CD14-positive monocyte (primary cell): ENCODE data around the gene GCKR. TPM values are rescaled to one million over a fixed set of nuclear protein-coding genes. Genes with fewer than 3 reads are reported as not detected.

Experiments
- DNase-seq, 3 donors: peaks; one replicate each; pipeline ENCODE4 v3.0.0-alpha.2; 2011 to 2022
- H2AFZ ChIP-seq: 2 replicates; pipeline ENCODE4 v1.6.0; 2012; ENCODE audit warnings: mild to moderate bottlenecking, low read depth, low read length, inconsistent platforms; ENCODE audit not compliant: insufficient read depth, poor library complexity, severe bottlenecking
- H3K27ac ChIP-seq, 2 donors: 1 replicate in 1 of 2; 2 replicates in 1 of 2; pipeline ENCODE4 v1.5.1; 2012 to 2013; ENCODE audit warnings: low read length in 2 of 2, control low read depth in 1 of 2, inconsistent platforms in 1 of 2, low read depth in 1 of 2, mild to moderate bottlenecking in 1 of 2
- H3K27me3 ChIP-seq, 2 donors: one replicate each; pipeline versions ENCODE4 v1.6.0 to v1.6.1; 2011 to 2013; ENCODE audit warnings: low read length in 2 of 2; ENCODE audit not compliant: control insufficient read depth in 2 of 2, insufficient read depth in 2 of 2
- H3K36me3 ChIP-seq, 2 donors: replicated peaks in 1 of 2; 1 replicate in 1 of 2; 2 replicates in 1 of 2; pipeline versions ENCODE4 v1.5.1 to v1.6.1; 2012 to 2013; ENCODE audit warnings: low read length in 2 of 2, control low read depth in 1 of 2, inconsistent platforms in 1 of 2, mild to moderate bottlenecking in 1 of 2; ENCODE audit not compliant: insufficient read depth in 2 of 2, control insufficient read depth in 1 of 2
- H3K4me1 ChIP-seq, 2 donors: 1 replicate in 1 of 2; 2 replicates in 1 of 2; pipeline versions ENCODE4 v1.5.1 to v1.6.1; 2012 to 2013; ENCODE audit warnings: low read length in 2 of 2, control low read depth in 1 of 2, inconsistent platforms in 1 of 2, mild to moderate bottlenecking in 1 of 2, moderate library complexity in 1 of 2; ENCODE audit not compliant: insufficient read depth in 2 of 2, control insufficient read depth in 1 of 2
- H3K4me2 ChIP-seq: replicated peaks from 2 replicates; pipeline ENCODE3; 2012; ENCODE audit warnings: low read length, moderate library complexity, mild to moderate bottlenecking; ENCODE audit not compliant: poor library complexity, severe bottlenecking; ENCODE audit errors: extremely low read depth
- H3K4me3 ChIP-seq, 3 experiments: fragments of 200-600 bp in 1 of 3; sonication (generic) in 1 of 3; replicated peaks in 1 of 3; 1 replicate in 2 of 3; 2 replicates in 1 of 3; pipeline ENCODE4 v1.5.1; 2011 to 2013; ENCODE audit warnings: low read length in 3 of 3, mild to moderate bottlenecking in 3 of 3, control low read depth in 2 of 3, low read depth in 2 of 3, inconsistent platforms in 1 of 3, moderate library complexity in 1 of 3
- H3K79me2 ChIP-seq: 2 replicates; pipeline ENCODE4 v1.6.0; 2012; ENCODE audit warnings: mild to moderate bottlenecking, control low read depth, inconsistent platforms, low read length, moderate library complexity; ENCODE audit not compliant: insufficient read depth
- H3K9ac ChIP-seq: 2 replicates; pipeline ENCODE4 v1.6.0; 2017; ENCODE audit warnings: low read length, mild to moderate bottlenecking; ENCODE audit not compliant: insufficient read depth, poor library complexity, severe bottlenecking
- H3K9me3 ChIP-seq, 2 donors: replicated peaks in 1 of 2; 1 replicate in 1 of 2; 2 replicates in 1 of 2; pipeline versions ENCODE4 v1.5.1 to v1.6.1; 2012 to 2013; ENCODE audit warnings: low read length in 2 of 2, control low read depth in 1 of 2; ENCODE audit not compliant: control insufficient read depth in 1 of 2, insufficient read depth in 1 of 2
- H4K20me1 ChIP-seq: 2 replicates; pipeline ENCODE4 v1.6.0; 2012; ENCODE audit warnings: mild to moderate bottlenecking, low read length, control low read depth, moderate library complexity; ENCODE audit not compliant: insufficient read depth
- H3K27ac Mint-ChIP-seq, 7 donors: one replicate each; pipeline ENCODE4 v1.8.0; 2020; ENCODE audit warnings: mild to moderate bottlenecking in 7 of 7, mixed read lengths in 7 of 7, moderate library complexity in 6 of 7, inconsistent platforms in 2 of 7
- H3K27me3 Mint-ChIP-seq, 3 donors: one replicate each; pipeline ENCODE4 v1.8.0; 2021 to 2022; ENCODE audit warnings: low read depth in 3 of 3, mild to moderate bottlenecking in 3 of 3, mixed read lengths in 3 of 3, moderate library complexity in 3 of 3, inconsistent platforms in 1 of 3
- H3K36me3 Mint-ChIP-seq, 2 donors: one replicate each; pipeline ENCODE4 v1.8.0; 2020; ENCODE audit warnings: mixed read lengths in 2 of 2, inconsistent platforms in 1 of 2, mild to moderate bottlenecking in 1 of 2
- H3K4me1 Mint-ChIP-seq: one replicate; pipeline ENCODE4 v1.8.0; 2020; ENCODE audit warnings: mild to moderate bottlenecking, mixed read lengths
- H3K4me3 Mint-ChIP-seq, 2 donors: one replicate each; pipeline ENCODE4 v1.8.0; 2020; ENCODE audit warnings: mild to moderate bottlenecking in 2 of 2, mixed read lengths in 2 of 2, moderate library complexity in 1 of 2
- H3K9me3 Mint-ChIP-seq, 7 donors: one replicate each; pipeline ENCODE4 v1.8.0; 2020 to 2022; ENCODE audit warnings: mixed read lengths in 7 of 7, mild to moderate bottlenecking in 6 of 7, moderate library complexity in 6 of 7, inconsistent platforms in 2 of 7
- CTCF ChIP-seq: fragments of 200-600 bp; IDR thresholded peaks from one replicate; pipeline ENCODE4 v1.8.0; 2022; ENCODE audit warnings: antibody characterized with exemption, mild to moderate bottlenecking
- WGBS: methylation state at CpG from one replicate; pipeline ENCODE4 v1.1.5; 2013; ENCODE audit warnings: missing lambda C conversion rate; ENCODE audit not compliant: insufficient coverage; 5-methylcytosine and 5-hydroxymethylcytosine counted together
- intact Hi-C, 2 donors: fragments of 100-400 bp; cut with micrococcal nuclease; formaldehyde crosslinking; loops; one replicate each; pipeline versions ENCODE4 v1.15.0 to v1.15.1; 2023
- polyA plus RNA-seq, 3 donors: library from polyadenylated mRNA; depleted of rRNA in 1 of 3; unstranded in 2 of 3; stranded (reverse) in 1 of 3; fragments of 300-500 nt in 2 of 3; fragments of >200 nt in 1 of 3; fragmentation: Illumina TruSeq in 2 of 3; gene quantifications; 1 replicate in 2 of 3; 2 replicates in 1 of 3; pipeline ENCODE4 v1.2.3, GENCODE V29; 2012 to 2021

The GCKR gene
- polyA plus RNA-seq, 3 donors, result not detected

- intact Hi-C loops, result no loop called here
- 92% methylated on average over 1 of the region's 2 CpGs for WGBS
Observed at GRCh38 chr2:27520316-27520715, 23.7 kb downstream of the GCKR start.

DNA sequence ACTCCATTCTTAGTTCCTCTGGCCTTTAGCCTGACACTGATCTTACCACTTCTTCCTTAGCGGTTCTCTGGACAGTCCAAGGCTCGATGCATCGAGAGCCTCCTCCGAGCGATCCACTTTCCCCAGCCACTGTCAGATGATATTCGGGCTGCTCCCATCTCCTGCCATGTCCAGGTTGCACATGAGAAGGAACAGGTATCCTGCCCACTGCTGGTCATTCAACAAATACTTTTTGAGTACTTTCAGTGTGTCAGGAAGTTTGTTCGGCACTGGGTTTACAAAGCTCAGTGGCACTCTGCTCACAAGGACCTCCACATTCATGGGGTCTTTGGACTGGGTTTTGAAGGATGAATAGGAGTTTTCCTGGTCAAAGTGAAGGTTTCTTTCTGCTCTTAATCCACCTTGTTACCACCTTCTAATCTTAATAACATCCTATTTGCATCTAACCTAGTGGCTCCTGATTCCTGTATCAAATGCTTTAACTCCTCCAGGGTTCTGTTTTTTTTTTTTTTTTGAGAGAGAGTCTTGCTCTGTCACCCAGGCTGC is 25.8 kb downstream of the GCKR start:
- no peak overlapping the region for H3K4me2 ChIP-seq
- Mint-ChIP-seq H3K27ac (no peak overlapping the region), H3K4me3 (no peak overlapping the region), H3K9me3 (peaks cover 0 to 3% (median 0%) of the 10 kb centered on the region in 7 donors), H3K27me3 (peaks cover 0 to 6% (median 1%) of the 10 kb centered on the region in 3 donors), H3K4me1 (no peaks in the 10 kb centered on the region), H3K36me3 (no peaks in the 10 kb centered on the region)
- WGBS, result 94% methylated on average over 6 of the region's 7 CpGs
- H3K9me3 ChIP-seq, result no peaks in the 10 kb centered on the region
- no peak for TF ChIP-seq CTCF
- H3K79me2 ChIP-seq, result no peaks in the 10 kb centered on the region
- no peaks in the 10 kb centered on the region for H3K36me3 ChIP-seq
- peaks cover 0 to 2% of the 10 kb centered on the region in 2 donors for H3K27me3 ChIP-seq
- H3K9ac ChIP-seq, result no peak overlapping the region
- no peak overlapping the region for H2AFZ ChIP-seq
- no peak overlapping the region for H3K4me3 ChIP-seq
- no peaks in the 10 kb centered on the region for H4K20me1 ChIP-seq
- H3K27ac ChIP-seq, result no peak overlapping the region
- no peak for DNase-seq
- intact Hi-C loops, result no loop called here
- H3K4me1 ChIP-seq, result no peaks in the 10 kb centered on the region

More at GRCh38 chr2:27520316-27520715, 23.7 kb downstream of the GCKR start:
- H3K36me3 ChIP-seq, result no peaks in the 10 kb centered on the region
- no peak for TF ChIP-seq CTCF
- no peak overlapping the region for H3K27ac Mint-ChIP-seq
- peaks cover 0 to 1% (median 0%) of the 10 kb centered on the region in 3 donors for H3K27me3 Mint-ChIP-seq
- H2AFZ ChIP-seq, result no peak overlapping the region
- no peaks in the 10 kb centered on the region for H3K4me1 Mint-ChIP-seq
- no peak overlapping the region for H3K9ac ChIP-seq
- H3K4me3 ChIP-seq, result no peak overlapping the region
- H4K20me1 ChIP-seq, result no peaks in the 10 kb centered on the region
- H3K4me2 ChIP-seq, result no peak overlapping the region
- H3K27ac ChIP-seq, result no peak overlapping the region
- no peak for DNase-seq
- no peaks in the 10 kb centered on the region for H3K4me1 ChIP-seq
- no peak overlapping the region for H3K4me3 Mint-ChIP-seq
- no peaks in the 10 kb centered on the region for H3K36me3 Mint-ChIP-seq
- peaks cover 0 to 3% (median 0%) of the 10 kb centered on the region in 7 donors for H3K9me3 Mint-ChIP-seq
- no peaks in the 10 kb centered on the region for H3K27me3 ChIP-seq
- H3K79me2 ChIP-seq, result no peaks in the 10 kb centered on the region
- H3K9me3 ChIP-seq, result no peaks in the 10 kb centered on the region
